ENCODE measurements around the gene SMCO3.

- TF ChIP-seq CTCF (IDR thresholded peaks at IDR 0.05 in 8 of 11, conservative IDR thresholded peaks at IDR 0.05 in 3 of 11) (no peak), POLR2A (IDR thresholded peaks at IDR 0.05) (no peak), POLR2AphosphoS5 (IDR thresholded peaks at IDR 0.05) (no peak)
Measured at GRCh38 chr12:14773685-14774073, 40.3 kb downstream of the SMCO3 start.
